HTERT RPE-1 (cell line): ENCODE results near the gene SERAC1.

Experiments
- in situ Hi-C: fragments of 300-500 bp; cut with MboI; formaldehyde crosslinking; loops from 4 replicates; pipeline ENCODE4 v1.14.3; 2020; ENCODE audit warnings: low sequenced_read_pairs

Gene SERAC1

GRCh38 chr6:158081657-158081935 lies 86.5 kb downstream of the SERAC1 start:
- in situ Hi-C loops = no loop called here

- in situ Hi-C loops = no loop called here
These were observed 87.0 kb downstream of the SERAC1 start for GRCh38 chr6:158080849-158081656.

GRCh38 chr6:158078320-158078719 lies 89.7 kb downstream of the SERAC1 start:
- in situ Hi-C loops = no loop called here

GRCh38 chr6:158077676-158078075 lies 90.4 kb downstream of the SERAC1 start:
- in situ Hi-C loops = no loop called here

GRCh38 chr6:158076548-158076947 lies 91.5 kb downstream of the SERAC1 start:
- in situ Hi-C loops = no loop called here

- in situ Hi-C loops = no loop called here
These were observed 94.3 kb downstream of the SERAC1 start for GRCh38 chr6:158073776-158074175.

- in situ Hi-C loops = no loop called here
These were observed 95.9 kb downstream of the SERAC1 start for GRCh38 chr6:158072083-158072721.

- in situ Hi-C loops = no loop called here
These were observed 96.7 kb downstream of the SERAC1 start for GRCh38 chr6:158071121-158072082.

GRCh38 chr6:158070513-158070912 lies 97.5 kb downstream of the SERAC1 start:
- in situ Hi-C loops = no loop called here

GRCh38 chr6:158069800-158070195 lies 98.3 kb downstream of the SERAC1 start:
- in situ Hi-C loops = no loop called here

GRCh38 chr6:158068893-158069799 lies 98.9 kb downstream of the SERAC1 start:
- in situ Hi-C loops = no loop called here

- in situ Hi-C loops = no loop called here
These were observed 99.7 kb downstream of the SERAC1 start for GRCh38 chr6:158068156-158068892.

GRCh38 chr6:158067436-158068015 lies 100.5 kb downstream of the SERAC1 start:
- in situ Hi-C loops = no loop called here

- in situ Hi-C loops = no loop called here
These were observed 101.8 kb downstream of the SERAC1 start for GRCh38 chr6:158066136-158066781.

GRCh38 chr6:158064725-158065251 lies 103.3 kb downstream of the SERAC1 start:
- in situ Hi-C loops = no loop called here

- in situ Hi-C loops = no loop called here
These were observed 104.3 kb downstream of the SERAC1 start for GRCh38 chr6:158063736-158064135.

- in situ Hi-C loops = no loop called here
These were observed 106.2 kb downstream of the SERAC1 start for GRCh38 chr6:158061709-158062461.

GRCh38 chr6:158061361-158061708 lies 106.7 kb downstream of the SERAC1 start:
- in situ Hi-C loops = no loop called here
